WTC11 (cell line): Measurements from ENCODE around the gene FRMD4A. TPM values are rescaled to one million over a fixed set of nuclear protein-coding genes. Genes with fewer than 3 reads are reported as not detected.
A peak's percentile ranks its signal among the peaks of the same experiment; 100 is the strongest.

ENCODE experiments used
- ATAC-seq: fragments of 200-7000 bp; cut with Tn5 transposase; 2 replicates; pipeline ENCODE4 v1.10.0; 2021; ENCODE audit warnings: mild to moderate bottlenecking, moderate library complexity
- CTCF ChIA-PET: fragments of 300-600 bp; sonication (Branson Sonifier 250); formaldehyde crosslinking; loops from one replicate; lab custom pipeline; 2021; ENCODE audit warnings: antibody characterized with exemption; lab: Charles Lee
- POLR2A ChIA-PET: fragments of 350-600 bp; sonication (Branson Sonifier 250); formaldehyde crosslinking; loops from one replicate; lab custom pipeline; 2021; ENCODE audit warnings: antibody characterized with exemption; lab: Charles Lee
- DNase-seq: peaks from one replicate; pipeline ENCODE4 v3.0.0; 2021; ENCODE audit warnings: low spot score
- H3K27ac Mint-ChIP-seq: 2 replicates; pipeline ENCODE4 v1.8.0; 2021; ENCODE audit warnings: mixed read lengths
- H3K27me3 Mint-ChIP-seq: 2 replicates; pipeline ENCODE4 v1.8.0; 2021; ENCODE audit warnings: low read depth, mild to moderate bottlenecking, moderate library complexity, mixed read lengths
- H3K36me3 Mint-ChIP-seq: 2 replicates; pipeline ENCODE4 v1.8.0; 2021; ENCODE audit warnings: mixed read lengths
- H3K4me1 Mint-ChIP-seq: 2 replicates; pipeline ENCODE4 v1.8.0; 2022; ENCODE audit warnings: mixed read lengths
- H3K4me3 Mint-ChIP-seq: 2 replicates; pipeline ENCODE4 v1.8.0; 2021; ENCODE audit warnings: mild to moderate bottlenecking, moderate library complexity, mixed read lengths
- H3K9me3 Mint-ChIP-seq: 2 replicates; pipeline ENCODE4 v1.8.0; 2021; ENCODE audit warnings: mixed read lengths
- CDX4 ChIP-seq: fragments of 250-450 bp; sonication (Bioruptor Pico); IDR thresholded peaks from 2 replicates; pipeline ENCODE4 v1.9.0; 2021; ENCODE audit warnings: moderate library complexity, mild to moderate bottlenecking, inconsistent platforms, borderline replicate concordance
- E2F5 ChIP-seq: sonication (generic); formaldehyde crosslinking; IDR thresholded peaks from 2 replicates; pipeline ENCODE4 v1.8.1; 2022; ENCODE audit warnings: mild to moderate bottlenecking, moderate library complexity, missing genetic modification reagents
- FOXP1 ChIP-seq: sonication (generic); formaldehyde crosslinking; IDR thresholded peaks from 2 replicates; pipeline ENCODE4 v1.8.0; 2022; ENCODE audit warnings: missing genetic modification reagents, mild to moderate bottlenecking, moderate library complexity, borderline replicate concordance
- GRHL2 ChIP-seq: fragments of 250-450 bp; sonication (Bioruptor Pico); IDR thresholded peaks from 2 replicates; pipeline ENCODE4 v1.8.0; 2022; ENCODE audit warnings: mild to moderate bottlenecking, moderate library complexity; ENCODE audit not compliant: insufficient replicate concordance, severe bottlenecking
- HMGA2 ChIP-seq: fragments of 250-450 bp; sonication (Bioruptor Pico); IDR thresholded peaks from 2 replicates; pipeline ENCODE4 v1.4.0; 2021; ENCODE audit warnings: mild to moderate bottlenecking, moderate library complexity
- MYBL2 ChIP-seq: sonication (generic); formaldehyde crosslinking; IDR thresholded peaks from 2 replicates; pipeline ENCODE4 v1.8.1; 2023; ENCODE audit warnings: mild to moderate bottlenecking, moderate library complexity, missing genetic modification reagents
- PRRX2 ChIP-seq: fragments of 250-450 bp; sonication (Bioruptor Pico); IDR thresholded peaks from 2 replicates; pipeline ENCODE4 v1.8.0; 2021; ENCODE audit warnings: mild to moderate bottlenecking
- RELA ChIP-seq: sonication (generic); formaldehyde crosslinking; IDR thresholded peaks from 2 replicates; pipeline ENCODE4 v1.8.1; 2022; ENCODE audit warnings: missing genetic modification reagents, mild to moderate bottlenecking, borderline replicate concordance
- SMAD3 ChIP-seq: sonication (generic); formaldehyde crosslinking; IDR thresholded peaks from 2 replicates; pipeline ENCODE4 v1.8.0; 2022; ENCODE audit warnings: missing genetic modification reagents, mild to moderate bottlenecking, borderline replicate concordance
- TEAD1 ChIP-seq: sonication (generic); formaldehyde crosslinking; IDR thresholded peaks from 2 replicates; pipeline ENCODE4 v1.8.0; 2022; ENCODE audit warnings: mild to moderate bottlenecking, missing genetic modification reagents
- ZNF263 ChIP-seq: sonication (generic); formaldehyde crosslinking; IDR thresholded peaks from 2 replicates; pipeline ENCODE4 v1.8.1; 2022; ENCODE audit warnings: low read depth, mild to moderate bottlenecking, moderate library complexity, missing genetic modification reagents
- ZNF416 ChIP-seq: fragments of 250-450 bp; sonication (Bioruptor Pico); IDR thresholded peaks from 2 replicates; pipeline ENCODE4 v1.9.0; 2021; ENCODE audit warnings: mild to moderate bottlenecking, inconsistent platforms
- ZNF425 ChIP-seq: fragments of 250-450 bp; sonication (Bioruptor Pico); conservative IDR thresholded peaks from 2 replicates; pipeline ENCODE4 v1.9.0; 2021; ENCODE audit warnings: mild to moderate bottlenecking
- total RNA-seq: library from RNA; stranded (reverse); gene quantifications from 3 replicates; pipeline ENCODE4 v1.2.3, GENCODE V29; 2021

Gene FRMD4A
- total RNA-seq, 1 experiment from 2014 or later = 35.5 TPM

GRCh38 chr10:13657101-13657680, 673.5 kb downstream of the FRMD4A start:
- Mint-ChIP-seq H3K9me3 (no peaks in the 10 kb centered on the region), H3K27me3 (no peaks in the 10 kb centered on the region), H3K36me3 (peaks cover 5% of the 10 kb centered on the region; the same call in 1 of the 2 replicates), H3K4me3 (no peak overlapping the region), H3K27ac (no peak overlapping the region), H3K4me1 (peaks cover 13% of the 10 kb centered on the region)
- POLR2A ChIA-PET = interaction anchor here (0.6 kb wide), 1 partner anchor 1025 kb away, joined by 3 read pairs; no protein-coding TSS in a partner anchor
- ATAC-seq = no peak
- no peak for DNase-seq
- CTCF ChIA-PET = no interaction called here
- no peak for TF ChIP-seq GRHL2 (CRISPR knock-in tag)
- TF ChIP-seq FOXP1 (CRISPR knock-in tag) = no peak
- no peak for TF ChIP-seq TEAD1 (CRISPR knock-in tag)

- H3K9me3 Mint-ChIP-seq = no peaks in the 10 kb centered on the region
- H3K36me3 Mint-ChIP-seq = peaks cover 5% of the 10 kb centered on the region; the same call in 1 of the 2 replicates
- TF ChIP-seq PRRX2 (CRISPR knock-in tag) (no peak), HMGA2 (CRISPR knock-in tag) (no peak), FOXP1 (CRISPR knock-in tag) (0 out of 2 replicates have a peak, but pooled peaks have one; percentile 43)
- DNase-seq (no peak), ATAC-seq (no peak)
- peaks cover 13% of the 10 kb centered on the region for H3K4me1 Mint-ChIP-seq
- ChIA-PET CTCF (no interaction called here), POLR2A (no interaction called here)
- no peaks in the 10 kb centered on the region for H3K27me3 Mint-ChIP-seq
- H3K4me3 Mint-ChIP-seq = no peak overlapping the region
- no peak overlapping the region for H3K27ac Mint-ChIP-seq
Observed at GRCh38 chr10:13656337-13657100, 674.2 kb downstream of the FRMD4A start.

GRCh38 chr10:13654846-13655245, 675.9 kb downstream of the FRMD4A start:
- Mint-ChIP-seq H3K27me3 (no peaks in the 10 kb centered on the region), H3K36me3 (peaks cover 5% of the 10 kb centered on the region; the same call in 1 of the 2 replicates), H3K4me3 (no peak overlapping the region), H3K4me1 (peaks cover 1% of the 10 kb centered on the region), H3K27ac (no peak overlapping the region), H3K9me3 (no peaks in the 10 kb centered on the region)
- ChIA-PET CTCF (interaction anchor here (0.9 kb wide), 1 partner anchor 42 kb away, joined by 3 read pairs; no protein-coding TSS in a partner anchor), POLR2A (no interaction called here)
- DNase-seq (no peak), ATAC-seq (no peak)
- no peak for TF ChIP-seq E2F5 (CRISPR knock-in tag)
- no peak for TF ChIP-seq ZNF416
- TF ChIP-seq MYBL2 (CRISPR knock-in tag) = no peak
- TF ChIP-seq RELA (CRISPR knock-in tag) = no peak
- no peak for TF ChIP-seq SMAD3
- TF ChIP-seq ZNF425 (CRISPR knock-in tag) = no peak
- TF ChIP-seq CDX4 (CRISPR knock-in tag) = no peak
- TF ChIP-seq ZNF263 (CRISPR knock-in tag) = no peak
